CD4-positive, alpha-beta T cell treated with Interleukin-10 for 1 hour (primary cell): ENCODE data around the gene SHPK.

Experiments
- DNase-seq: peaks from one replicate; pipeline ENCODE4 v3.0.0-alpha.2; 2020

The SHPK gene

DNA sequence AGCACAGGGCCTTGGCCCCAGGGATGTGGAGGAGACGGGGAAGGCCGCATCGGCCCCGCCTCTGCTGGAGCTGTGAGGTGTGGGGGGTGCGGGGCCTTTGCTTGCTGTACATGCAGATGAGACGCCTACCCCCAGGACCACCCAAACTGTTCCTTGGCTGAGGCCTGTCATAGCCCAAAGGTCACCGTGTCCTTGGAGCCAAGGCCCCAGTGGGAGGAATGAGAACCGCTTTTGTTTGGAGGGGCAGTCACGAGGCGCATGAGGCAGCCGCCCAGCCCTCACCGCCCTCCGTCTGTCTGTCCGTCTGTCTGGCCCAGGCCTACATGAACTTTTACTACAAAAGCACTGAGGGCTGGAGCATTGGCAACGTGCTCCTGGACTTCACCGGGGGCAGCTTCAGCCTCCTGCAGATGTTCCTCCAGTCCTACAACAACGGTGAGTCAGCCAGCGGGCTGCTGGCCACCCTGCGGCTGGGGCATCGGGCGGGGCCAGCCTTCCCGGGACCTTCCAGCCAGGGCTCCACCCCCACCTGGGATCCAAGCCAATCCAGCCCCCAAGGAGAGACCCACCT is 23.6 kb upstream of the SHPK start:
- no peak for DNase-seq

DNA sequence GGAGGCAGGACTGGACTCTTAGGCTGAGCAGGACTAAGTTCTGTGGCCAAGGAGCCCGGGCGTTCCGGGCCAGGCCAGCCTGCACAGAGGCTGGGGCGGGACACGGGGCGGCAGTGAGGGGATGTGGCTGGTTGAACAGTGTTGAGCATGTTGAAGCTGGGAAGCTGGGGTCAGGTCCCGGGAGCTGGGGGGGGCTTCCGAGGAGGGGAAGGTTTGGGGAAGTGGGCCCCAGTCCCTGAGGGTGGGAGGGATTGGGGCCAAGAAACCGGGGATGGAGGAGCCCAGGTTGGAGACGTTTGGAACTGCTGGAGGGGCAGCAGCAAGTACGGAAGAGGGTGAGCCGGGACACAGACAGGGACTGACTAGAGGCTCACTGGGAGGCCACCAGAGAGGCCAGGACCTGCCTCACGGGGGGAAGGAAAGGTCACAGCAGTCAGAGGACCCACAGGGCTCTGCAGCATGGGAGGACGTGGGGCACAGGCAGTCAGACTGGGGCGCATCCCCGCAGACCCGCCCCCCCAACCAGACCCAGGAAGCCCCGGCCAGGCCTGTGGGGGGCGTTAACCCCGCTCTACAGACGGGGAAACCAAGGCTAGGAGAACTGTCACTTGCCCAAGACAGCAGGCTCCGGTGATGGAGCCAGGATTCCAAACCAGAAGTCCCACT is 22.9 kb upstream of the SHPK start:
- DNase-seq = no peak

DNA sequence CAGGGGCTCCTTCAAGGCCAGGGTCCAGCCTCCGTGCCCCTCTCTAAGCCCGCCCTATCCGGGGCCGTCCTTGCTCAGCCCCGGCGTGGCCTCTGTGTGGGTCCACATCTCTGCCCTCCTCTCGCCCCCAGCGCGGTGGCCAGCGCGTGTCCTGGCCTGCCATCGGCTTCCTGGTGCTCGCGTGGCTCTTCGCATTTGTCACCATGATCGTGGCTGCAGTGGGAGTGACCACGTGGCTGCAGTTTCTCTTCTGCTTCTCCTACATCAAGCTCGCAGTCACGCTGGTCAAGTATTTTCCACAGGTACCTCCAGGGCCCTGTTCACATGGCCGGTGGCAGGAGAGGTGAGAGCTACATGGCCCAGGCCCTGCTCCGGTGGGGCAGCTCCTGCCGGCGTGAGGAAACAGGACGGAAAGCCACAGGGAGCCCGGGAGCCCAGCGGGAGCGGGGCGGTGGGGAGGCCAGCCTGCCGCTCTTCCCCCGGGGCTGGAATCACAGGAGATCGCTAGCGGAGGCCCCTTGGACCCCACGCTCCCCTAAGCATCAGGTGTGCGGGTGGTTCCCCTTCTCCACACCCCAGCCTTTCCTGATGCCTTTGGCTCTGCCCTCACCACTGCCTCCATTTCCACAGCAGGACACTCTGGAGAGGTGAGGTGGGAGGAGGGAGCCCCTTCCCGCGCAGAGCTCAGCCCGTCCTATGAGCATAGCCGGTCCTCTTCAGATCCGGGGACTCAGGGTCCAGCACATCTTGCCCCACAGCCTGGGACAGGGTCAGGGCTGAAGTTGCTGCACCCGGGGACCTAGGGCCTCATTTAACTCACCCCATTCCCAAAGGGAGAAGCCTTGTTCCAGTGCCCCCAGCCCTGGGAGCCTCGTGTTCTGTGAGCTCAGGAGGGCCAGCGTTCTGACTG is 22.1 kb upstream of the SHPK start:
- DNase-seq = no peak

DNA sequence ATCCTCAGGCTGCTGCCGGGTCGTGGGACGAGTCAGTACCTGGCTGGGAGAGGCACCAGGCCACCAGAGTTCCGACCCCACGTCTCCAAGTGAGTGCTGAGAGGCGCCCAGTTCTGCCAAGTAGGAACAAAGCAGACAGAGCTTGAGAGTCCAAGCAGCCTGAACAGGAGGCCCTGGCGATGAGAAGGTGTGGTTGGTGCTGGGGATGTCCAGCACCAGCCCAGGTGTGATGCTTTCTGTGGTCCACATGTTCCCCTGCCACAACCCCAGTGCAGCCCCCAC is 21.5 kb upstream of the SHPK start:
- no peak for DNase-seq

DNA sequence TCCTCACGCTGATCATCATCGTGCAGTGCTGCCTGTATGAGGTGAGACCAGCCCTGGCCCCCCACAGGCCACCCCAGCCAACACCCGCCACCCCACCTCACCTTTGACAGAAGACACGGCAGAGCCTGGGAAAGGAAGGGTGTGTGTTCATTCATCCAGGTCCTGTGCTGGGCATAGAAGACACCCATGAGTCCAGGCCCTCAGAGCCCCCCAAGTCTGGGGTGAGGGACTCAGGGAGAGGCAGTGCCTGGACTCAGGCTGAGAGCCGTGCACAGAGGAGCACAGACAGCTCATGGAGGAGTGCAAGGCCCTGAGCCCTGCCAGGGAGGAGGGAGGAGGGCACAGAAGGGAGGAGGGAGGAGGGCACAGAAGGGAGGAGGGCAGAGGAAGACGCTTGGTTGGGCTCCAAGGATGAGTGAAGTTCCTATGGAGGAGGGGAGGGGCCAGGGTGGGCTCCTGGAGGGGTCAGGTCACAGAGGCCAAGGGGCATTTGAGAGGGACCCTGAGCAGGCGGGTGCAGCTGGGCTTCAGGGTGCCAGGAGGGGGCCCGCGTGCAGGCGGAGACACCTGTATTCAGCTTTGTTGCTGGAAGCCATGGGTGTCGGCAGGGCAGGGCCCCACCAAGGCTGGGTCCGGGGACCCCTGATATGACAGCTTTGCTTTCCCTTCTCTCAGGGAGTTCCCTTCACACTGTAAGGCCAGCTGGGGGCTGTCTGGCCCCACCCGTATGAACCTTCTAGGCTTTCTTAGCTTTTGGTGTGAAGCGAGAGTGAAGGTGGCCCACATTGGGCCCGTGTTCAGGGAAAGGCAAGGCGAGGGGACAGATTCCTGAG is 20.9 kb upstream of the SHPK start:
- no peak for DNase-seq

DNA sequence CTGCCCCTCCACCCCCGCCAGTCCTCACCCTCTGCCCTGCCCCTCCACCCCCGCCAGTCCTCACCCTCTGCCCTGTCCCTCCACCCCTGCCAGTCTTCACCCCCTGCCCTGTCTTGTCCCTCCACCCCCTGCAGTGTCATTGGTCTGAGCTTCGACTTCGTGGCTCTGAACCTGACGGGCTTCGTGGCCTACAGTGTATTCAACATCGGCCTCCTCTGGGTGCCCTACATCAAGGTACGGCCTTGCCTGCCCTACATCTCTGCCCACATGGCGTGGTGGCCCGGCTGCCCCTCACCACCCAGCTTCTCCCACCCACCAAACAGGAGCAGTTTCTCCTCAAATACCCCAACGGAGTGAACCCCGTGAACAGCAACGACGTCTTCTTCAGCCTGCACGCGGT is 20.3 kb upstream of the SHPK start:
- DNase-seq = no peak

DNA sequence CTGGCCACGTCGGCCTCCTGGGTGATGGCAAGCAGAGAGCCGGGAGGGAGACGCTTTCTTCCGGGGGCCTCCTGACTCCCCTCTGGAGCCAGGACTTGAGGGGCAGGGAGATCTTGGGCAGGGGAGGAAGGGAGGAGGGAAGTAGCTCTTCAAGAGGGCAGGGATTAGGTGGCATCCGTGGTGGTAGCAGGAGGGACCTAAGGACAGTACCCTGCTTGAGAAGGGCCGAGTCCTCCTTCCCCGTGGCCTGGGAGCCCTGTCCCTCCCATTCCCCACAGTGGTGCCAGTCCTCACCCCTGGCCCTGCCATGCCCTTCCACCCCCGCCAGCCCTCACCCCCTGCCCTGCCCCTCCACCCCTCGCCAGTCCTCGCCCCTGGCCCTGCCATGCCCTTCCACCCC is 19.7 kb upstream of the SHPK start:
- no peak for DNase-seq

DNA sequence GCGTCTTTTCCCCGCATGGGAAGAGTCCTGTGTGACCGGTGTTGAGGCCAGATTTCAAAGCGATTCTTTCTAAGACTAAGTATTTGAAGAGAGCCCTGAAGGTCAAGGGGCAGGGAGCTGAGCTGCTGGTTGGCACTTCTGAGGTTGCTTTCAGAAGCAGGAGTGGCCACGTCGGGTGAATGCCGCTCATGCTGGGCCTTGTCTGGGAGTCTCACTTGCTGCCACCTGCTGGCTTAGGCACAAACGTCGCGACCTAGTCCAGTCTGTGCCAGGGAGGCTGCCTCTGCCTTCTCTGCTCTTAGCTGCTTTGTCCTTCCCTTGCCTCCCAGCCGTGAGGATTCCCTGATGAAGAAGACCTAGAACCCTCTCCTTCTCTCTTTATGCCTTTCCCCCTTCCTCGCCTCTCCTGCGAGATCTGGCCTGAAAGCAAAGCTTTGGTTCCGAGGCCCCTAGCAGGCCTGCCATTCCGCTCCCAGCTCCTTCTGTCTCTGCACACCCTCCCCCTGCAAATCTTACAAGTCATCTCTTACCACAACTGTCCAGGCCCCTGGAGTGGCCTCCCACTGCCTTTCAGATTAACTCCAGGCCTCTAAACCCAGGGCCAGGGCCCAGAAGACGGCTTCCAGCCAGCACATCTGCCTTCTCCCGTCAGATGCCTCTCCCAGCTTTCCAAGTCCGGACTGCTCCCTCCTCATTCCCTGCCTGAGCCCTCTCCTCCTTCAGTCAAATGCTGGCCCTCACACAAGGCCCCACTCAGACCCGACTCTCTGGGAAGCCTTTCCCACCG is 11.9 kb upstream of the SHPK start:
- DNase-seq = peak; percentile 31

DNA sequence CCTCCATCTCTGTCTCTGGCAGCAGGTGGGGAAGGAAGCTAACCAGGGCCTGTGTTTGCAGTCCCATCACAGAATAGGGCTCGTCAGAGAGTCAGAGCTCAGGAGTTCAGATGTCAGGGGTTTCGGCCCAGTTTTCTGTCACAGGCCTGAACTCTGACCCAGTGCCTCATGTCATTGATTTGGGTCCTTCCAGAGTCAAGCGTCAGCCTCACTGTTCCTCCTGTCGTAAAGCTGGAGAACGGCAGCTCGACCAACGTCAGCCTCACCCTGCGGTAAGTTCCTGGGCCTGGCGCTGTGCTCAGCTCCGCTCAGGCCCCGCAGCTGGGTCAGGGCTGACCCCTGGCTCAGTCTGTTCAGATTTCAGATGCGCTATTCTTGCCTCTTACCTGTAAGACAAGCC is 11.2 kb upstream of the SHPK start:
- DNase-seq = no peak

DNA sequence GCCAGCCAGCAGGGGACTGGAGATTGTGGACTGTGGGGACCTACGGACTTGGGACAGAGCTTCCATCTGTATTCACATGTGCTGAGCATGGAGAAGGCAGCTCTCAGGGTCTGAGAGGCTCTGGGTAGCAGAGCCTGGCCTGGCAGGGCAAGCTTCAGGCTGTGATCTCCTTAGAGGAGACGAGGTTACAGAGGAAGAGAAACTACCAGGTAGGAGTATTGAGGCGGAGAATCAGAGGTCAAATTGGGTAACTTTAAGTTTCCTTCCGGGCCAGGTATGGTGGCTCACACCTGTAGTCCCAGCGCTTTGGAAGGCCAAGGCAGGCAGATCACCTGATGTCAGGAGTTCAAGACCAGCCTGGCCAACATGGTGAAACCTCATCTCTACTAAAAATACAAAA is 9.3 kb upstream of the SHPK start:
- DNase-seq = no peak

DNA sequence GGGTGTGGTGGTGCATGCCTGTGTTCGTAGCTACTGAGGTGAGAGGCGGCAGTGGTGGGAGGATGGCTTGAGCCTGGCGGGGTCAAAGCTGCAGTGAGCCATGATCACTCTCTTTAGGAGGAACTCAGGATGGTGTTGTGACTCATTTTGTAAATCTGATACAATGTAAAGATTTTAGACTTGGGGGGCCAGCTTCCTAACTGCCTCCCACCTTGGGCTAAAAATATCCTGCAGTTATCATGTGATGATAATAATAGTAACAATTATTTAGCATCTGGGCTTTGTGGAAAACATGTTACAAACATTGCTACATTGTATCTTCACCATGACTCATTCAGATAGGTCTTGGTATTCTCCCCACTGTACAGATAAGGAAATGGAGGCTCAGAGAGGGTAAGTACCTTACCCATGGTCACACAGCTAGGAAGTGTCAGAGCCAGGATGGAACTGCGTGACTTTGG is 7.9 kb upstream of the SHPK start:
- DNase-seq = no peak

DNA sequence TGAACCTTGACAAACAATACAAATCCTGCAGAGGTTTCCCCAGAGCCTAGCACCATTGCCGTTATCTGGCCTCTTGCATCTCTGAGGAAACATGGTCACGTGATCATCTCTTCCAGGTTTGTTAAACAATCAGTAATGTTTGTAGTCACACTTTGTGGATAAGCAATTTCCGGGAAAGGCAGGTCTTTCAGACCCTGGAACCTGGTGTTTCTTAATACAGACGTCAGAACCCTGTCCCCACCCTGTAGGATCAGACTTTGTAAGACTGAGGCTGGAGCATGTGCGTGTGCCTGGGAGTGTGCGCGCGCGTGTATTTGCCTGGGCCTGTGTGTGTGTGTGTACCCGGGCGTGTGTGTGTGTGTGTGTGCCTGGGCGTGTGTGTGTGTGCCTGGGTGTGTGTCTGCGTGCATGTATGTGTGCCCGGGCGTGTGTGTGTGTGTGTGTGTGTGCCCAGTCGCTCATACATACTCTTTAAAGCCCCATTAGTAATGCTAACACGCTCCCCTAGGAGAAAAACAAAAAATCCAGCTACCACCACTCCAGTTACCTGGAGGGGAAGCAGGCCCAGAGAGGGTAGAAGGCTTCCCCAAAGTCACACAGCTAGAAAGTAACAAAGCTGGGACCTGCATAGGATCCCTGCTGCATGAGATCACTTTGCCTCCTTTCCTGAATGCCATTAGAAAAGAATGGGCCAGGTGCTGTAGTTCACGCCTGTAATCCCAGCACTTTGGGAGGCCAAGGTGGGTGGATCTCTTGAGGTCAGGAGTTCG is 5.9 kb upstream of the SHPK start:
- no peak for DNase-seq

DNA sequence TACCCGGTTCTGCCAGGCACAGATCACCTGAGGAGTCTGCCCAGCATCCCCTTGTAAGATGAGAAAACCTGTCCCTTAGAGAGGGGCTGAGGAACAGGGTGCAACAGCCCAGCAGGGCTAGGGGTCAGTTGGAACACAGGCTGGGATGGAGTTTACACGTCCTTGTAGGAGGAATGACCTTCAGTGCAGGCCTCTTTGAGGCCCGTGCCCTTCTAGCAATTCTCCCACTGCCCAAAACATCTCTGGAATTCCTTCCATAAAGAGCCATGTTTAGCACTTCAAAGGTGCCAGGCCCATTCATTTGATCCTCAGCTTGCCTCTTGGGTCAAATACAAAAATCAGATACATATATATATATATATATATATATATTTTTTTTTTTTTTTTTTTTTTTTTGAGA is 5.0 kb upstream of the SHPK start:
- no peak for DNase-seq

DNA sequence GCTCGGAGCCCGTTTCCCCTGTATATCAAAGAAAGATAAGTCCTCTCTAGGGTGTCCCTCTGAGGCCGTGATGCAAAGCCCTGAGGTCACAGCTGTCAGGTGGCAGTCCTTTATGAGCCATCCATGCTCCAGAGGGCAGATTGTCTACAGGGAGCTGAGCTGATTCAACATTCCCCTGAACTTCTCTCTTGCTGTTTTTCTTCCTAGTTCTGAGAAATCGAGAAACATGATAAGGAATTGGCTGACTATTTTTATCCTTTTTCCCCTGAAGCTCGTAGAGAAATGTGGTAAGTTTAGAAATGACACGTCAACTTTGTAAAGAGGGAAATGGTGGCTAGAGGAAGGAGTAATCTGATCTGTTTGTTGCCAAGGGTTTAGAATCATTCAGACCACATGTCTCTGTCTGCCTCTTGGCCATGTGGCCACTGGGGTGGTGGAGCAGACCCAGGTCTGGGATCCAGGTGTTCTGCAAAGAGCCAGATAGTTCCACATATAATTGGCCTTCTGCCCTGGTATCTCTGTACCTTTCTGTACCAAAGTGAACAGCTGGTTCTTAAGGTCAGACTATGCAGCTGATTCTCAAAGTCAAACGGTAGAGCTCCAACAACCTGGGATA is 4.0 kb upstream of the SHPK start:
- DNase-seq = no peak

DNA sequence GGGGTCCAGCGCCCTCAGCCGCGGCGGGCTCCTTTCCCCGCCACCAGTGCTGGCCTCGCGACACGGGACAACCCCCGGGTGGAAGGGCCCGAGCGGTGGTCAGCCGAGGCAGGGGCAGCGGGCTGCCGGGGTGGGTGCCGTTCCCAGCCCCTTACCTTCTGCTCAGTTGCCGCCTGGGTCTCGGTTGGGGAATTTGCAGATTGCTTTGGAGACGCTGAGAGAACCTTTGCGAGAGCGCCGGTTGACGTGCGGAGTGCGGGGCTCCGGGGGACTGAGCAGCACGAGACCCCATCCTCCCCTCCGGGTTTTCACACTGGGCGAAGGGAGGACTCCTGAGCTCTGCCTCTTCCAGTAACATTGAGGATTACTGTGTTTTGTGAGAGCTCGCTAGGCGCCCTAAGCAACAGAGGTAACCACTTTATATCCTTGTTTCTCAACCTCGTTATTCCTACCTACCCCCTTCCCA is 891 bp upstream of the SHPK start:
- DNase-seq = peak; percentile 6

DNA sequence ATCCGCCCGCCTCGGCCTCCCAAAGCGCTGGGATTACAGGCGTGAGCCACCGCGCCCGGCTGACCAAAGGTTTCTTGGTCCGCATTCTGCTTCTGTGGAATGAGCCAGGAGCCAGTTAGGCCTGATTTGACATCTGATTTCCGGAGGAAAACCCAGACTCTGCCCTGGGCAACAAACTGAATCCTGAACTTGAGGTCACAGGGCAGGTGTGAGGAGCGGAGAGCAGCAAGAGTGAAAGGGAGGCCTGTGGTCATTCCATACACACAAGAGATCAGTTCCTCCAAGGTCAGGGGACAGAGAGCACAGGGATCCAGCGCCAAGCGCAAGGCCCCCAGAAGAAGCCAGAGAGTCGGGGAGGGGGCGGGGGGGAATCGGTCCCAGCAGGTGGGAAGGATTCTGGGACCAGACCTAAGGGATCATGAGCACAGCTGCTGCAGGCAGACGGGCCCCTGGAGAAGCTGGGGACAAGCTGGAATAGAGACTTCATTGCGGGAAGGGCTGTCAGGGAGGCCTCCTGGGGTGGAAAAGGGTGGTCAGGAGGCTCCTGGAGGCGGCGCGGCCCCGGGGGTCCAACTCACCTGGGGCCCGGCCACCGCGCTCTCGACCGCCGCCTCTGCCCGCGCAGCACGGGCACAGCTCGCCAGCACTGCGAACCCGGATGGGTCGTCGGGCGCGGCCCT is 436 bp downstream of the SHPK start:
- DNase-seq = no peak

DNA sequence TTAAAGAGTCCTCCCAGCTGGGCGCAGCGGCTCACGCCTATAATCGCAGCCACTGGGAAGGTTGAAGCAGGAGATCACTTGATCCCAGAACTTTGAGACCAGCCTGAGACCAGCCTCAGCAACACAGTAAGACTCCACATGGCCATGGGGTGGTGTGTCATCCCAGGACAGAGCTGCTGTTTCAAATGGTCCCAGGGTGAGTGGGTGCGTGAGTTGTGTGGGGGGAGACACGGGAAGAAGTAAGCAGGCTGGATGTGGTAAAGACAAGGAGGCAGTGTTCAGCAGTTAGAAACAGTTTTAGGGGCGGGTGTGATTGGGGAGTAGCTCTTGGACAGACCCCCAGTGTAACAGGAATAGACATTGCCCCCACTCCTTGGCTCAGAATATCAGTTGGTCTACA is 3.8 kb downstream of the SHPK start:
- DNase-seq = no peak

DNA sequence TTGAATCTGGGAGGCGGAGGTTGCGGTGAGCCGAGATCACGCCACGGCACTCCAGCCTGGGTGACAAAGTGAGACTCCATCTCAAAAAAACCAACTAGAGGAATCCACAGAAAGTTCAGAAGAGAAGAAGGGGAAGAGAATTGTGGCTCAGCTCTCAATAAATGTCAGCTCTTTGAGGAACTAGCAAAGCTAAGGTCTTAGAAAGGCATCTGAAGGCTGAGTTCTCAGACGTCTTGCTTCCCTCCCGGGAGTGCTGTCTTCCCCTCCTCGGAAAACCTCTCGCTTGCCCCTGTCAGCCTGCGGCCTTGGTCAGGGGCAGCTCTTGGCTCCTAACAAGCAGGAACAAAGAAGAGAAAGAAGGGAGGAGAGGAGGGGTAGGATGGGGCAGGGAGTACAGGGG is 5.3 kb downstream of the SHPK start:
- no peak for DNase-seq

DNA sequence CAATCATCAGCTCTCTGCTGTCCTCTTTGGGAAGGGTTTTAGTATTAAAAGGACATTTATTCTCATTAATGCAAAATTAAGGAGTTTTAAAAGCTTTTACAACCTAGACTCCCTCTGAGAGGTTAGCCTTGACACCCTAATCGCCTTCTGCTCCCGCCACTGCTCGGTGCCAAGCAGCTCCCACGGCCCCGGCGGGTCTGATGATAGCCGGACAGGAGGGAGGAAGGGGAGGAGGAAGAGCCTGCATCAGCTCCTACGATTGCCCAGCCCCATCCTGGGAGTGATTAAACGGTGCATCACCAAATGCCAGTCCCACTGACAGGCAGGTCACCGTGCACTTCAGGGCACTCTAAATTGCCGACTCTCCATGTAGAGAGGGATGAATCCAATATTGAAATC is 8.3 kb downstream of the SHPK start:
- DNase-seq = no peak
